COR-L47 (cell line): ENCODE data around the gene PCDHB4.
"Not testable (repeated sequence)": the region's sequence is repeated elsewhere in the genome, so short reads cannot be mapped to it uniquely, and the experiment has no call there.

ENCODE experiments used
- DNase-seq: peaks from one replicate; lab custom pipeline; 2025; lab: John Stamatoyannopoulos, UW

PCDHB4 gene

GRCh38 chr5:141150224-141150992 is 28.8 kb downstream of the PCDHB4 start:
- no peak for DNase-seq

DNA sequence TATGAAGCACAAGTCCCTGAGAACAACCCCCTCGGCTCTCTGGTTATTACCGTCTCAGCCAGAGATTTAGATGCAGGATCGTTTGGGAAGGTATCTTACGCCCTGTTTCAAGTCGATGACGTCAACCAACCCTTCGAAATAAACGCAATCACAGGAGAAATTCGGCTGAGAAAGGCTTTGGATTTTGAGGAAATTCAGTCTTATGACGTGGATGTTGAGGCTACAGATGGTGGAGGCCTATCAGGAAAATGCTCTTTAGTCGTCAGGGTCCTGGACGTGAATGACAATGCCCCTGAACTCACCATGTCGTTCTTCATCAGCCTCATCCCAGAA is 29.3 kb downstream of the PCDHB4 start:
- no peak for DNase-seq

- not testable (repeated sequence) for DNase-seq
These were observed 30.0 kb downstream of the PCDHB4 start for GRCh38 chr5:141151632-141152031.

DNA sequence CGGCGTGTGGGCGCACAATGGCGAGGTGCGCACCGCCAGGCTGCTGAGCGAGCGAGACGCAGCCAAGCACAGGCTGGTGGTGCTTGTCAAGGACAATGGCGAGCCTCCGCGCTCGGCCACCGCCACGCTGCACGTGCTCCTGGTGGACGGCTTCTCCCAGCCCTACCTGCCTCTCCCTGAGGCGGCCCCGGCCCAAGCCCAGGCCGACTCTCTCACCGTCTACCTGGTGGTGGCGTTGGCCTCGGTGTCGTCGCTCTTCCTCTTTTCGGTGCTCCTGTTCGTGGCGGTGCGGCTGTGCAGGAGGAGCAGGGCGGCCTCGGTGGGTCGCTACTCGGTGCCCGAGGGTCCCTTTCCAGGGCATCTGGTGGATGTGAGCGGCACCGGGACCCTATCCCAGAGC is 30.5 kb downstream of the PCDHB4 start:
- DNase-seq: not testable (repeated sequence)

DNA sequence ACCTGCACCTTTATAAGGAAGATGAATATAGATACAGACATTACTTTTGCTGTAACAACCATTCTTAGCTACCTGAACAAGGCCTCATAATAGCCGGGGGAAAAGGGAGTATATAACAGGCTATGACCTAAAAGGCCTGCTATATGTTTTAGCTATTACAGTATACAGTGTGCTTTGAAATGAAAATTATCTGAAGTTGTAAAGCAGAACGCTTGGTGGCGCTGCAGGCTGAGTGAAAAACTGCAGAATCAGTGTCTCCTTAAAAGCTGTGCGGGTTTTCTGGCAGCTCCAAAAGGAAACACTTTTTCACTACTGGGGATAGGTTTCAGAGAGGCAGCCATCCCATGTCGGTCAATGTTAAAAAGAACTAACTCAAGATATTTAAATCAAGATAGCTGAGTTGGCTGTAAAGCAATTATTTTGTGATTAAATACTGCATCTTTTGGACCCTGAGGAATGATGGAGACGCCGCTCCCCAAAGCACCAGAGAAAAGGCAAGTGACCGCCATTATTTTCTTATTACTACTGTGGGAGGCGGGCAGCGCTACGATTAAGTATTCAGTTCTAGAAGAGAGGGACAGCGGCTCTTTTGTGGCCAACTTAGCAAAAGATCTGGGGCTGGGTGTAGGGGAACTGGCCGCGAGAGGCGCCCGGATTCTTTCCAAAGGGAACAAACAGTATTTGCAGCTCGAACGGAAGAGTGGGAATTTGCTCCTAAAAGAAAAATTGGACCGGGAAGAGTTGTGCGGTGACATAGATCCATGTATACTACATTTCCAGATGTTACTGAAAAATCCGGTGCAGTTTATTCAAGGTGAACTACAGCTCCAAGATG is 34.1 kb downstream of the PCDHB4 start:
- no peak for DNase-seq

DNA sequence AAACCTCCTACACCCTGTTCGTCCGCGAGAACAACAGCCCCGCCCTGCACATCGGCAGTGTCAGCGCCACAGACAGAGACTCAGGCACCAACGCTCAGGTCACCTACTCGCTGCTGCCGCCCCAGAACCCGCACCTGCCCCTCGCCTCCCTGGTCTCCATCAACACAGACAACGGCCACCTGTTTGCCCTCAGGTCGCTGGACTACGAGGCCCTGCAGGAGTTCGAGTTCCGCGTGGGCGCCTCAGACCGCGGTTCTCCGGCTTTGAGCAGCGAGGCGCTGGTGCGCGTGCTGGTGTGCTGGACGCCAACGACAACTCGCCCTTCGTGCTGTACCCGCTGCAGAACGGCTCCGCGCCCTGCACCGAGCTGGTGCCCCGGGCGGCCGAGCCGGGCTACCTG is 35.7 kb downstream of the PCDHB4 start:
- not testable (repeated sequence) for DNase-seq

GRCh38 chr5:141157901-141158300 is 36.3 kb downstream of the PCDHB4 start:
- DNase-seq: not testable (repeated sequence)

- DNase-seq: peak; percentile 12
These were observed 51.0 kb downstream of the PCDHB4 start, which contains the start of gene PCDHB7 for GRCh38 chr5:141172381-141173204. Gene PCDHB7, plus strand, starts transcription at chr5:141172644. Its CDS starts 192 bp downstream, at chr5:141172836.

GRCh38 chr5:141174291-141175104 is 52.9 kb downstream of the PCDHB4 start:
- not testable (repeated sequence) for DNase-seq
